SK-N-SH treated with all-trans-retinoic acid at 6 μM for 48 hours (cell line): ENCODE data around the gene LMO7.
A peak's percentile ranks its signal among the peaks of the same experiment; 100 is the strongest.

Experiments used
- ATAC-seq: fragments of 200-7000 bp; cut with Tn5 transposase; 3 replicates; pipeline ENCODE4 v1.9.1; 2020; ENCODE audit warnings: mild to moderate bottlenecking, moderate library complexity
- ARNTL ChIP-seq: fragments of 450-650 bp; formaldehyde crosslinking; IDR thresholded peaks from 2 replicates; pipeline ENCODE4 v1.5.0; 2020; ENCODE audit warnings: low read depth, mild to moderate bottlenecking, moderate library complexity, borderline replicate concordance
- BACH2 ChIP-seq: fragments of 250-450 bp; sonication (Bioruptor Pico); IDR thresholded peaks from 2 replicates; pipeline ENCODE4 v1.9.0; 2021; ENCODE audit warnings: mild to moderate bottlenecking, borderline replicate concordance
- CREB5 ChIP-seq: fragments of 250-450 bp; sonication (Bioruptor Pico); IDR thresholded peaks from 2 replicates; pipeline ENCODE4 v1.5.1; 2020; ENCODE audit warnings: low read depth, mild to moderate bottlenecking, moderate library complexity
- CSDC2 ChIP-seq: fragments of 250-450 bp; sonication (Bioruptor Pico); IDR thresholded peaks from 2 replicates; pipeline ENCODE4 v1.5.0; 2020; ENCODE audit warnings: mild to moderate bottlenecking, moderate library complexity
- CSRNP3 ChIP-seq: fragments of 250-450 bp; sonication (Bioruptor Pico); IDR thresholded peaks from 2 replicates; pipeline ENCODE4 v1.5.1; 2021; ENCODE audit warnings: mild to moderate bottlenecking, moderate library complexity
- GLIS3 ChIP-seq: fragments of 250-450 bp; sonication (Bioruptor Pico); IDR thresholded peaks from 2 replicates; pipeline ENCODE4 v1.5.0; 2020; ENCODE audit warnings: mild to moderate bottlenecking, moderate library complexity
- OSR1 ChIP-seq: fragments of 250-450 bp; sonication (Bioruptor Pico); IDR thresholded peaks from 2 replicates; pipeline ENCODE4 v1.8.0; 2022; ENCODE audit warnings: moderate library complexity, mild to moderate bottlenecking, inconsistent platforms
- PATZ1 ChIP-seq: fragments of 250-450 bp; sonication (Bioruptor Pico); IDR thresholded peaks from 2 replicates; pipeline ENCODE4 v1.8.0; 2020; ENCODE audit warnings: mild to moderate bottlenecking, moderate library complexity, borderline replicate concordance
- POU6F1 ChIP-seq: fragments of 250-450 bp; sonication (Bioruptor Pico); IDR thresholded peaks from 2 replicates; pipeline ENCODE4 v1.8.0; 2021; ENCODE audit warnings: low read depth, mild to moderate bottlenecking, moderate library complexity, borderline replicate concordance
- PPARA ChIP-seq: fragments of 250-450 bp; sonication (Bioruptor Pico); IDR thresholded peaks from 2 replicates; pipeline ENCODE4 v1.5.0; 2020; ENCODE audit warnings: mild to moderate bottlenecking, borderline replicate concordance
- RARB ChIP-seq: fragments of 250-450 bp; sonication (Bioruptor Pico); IDR thresholded peaks from 2 replicates; pipeline ENCODE4 v1.8.0; 2021; ENCODE audit warnings: mild to moderate bottlenecking, moderate library complexity
- SNAI2 ChIP-seq: fragments of 250-450 bp; sonication (Bioruptor Pico); IDR thresholded peaks from 2 replicates; pipeline ENCODE4 v1.5.0; 2020; ENCODE audit warnings: mild to moderate bottlenecking, moderate library complexity
- TCF4 ChIP-seq: fragments of 250-450 bp; sonication (Bioruptor Pico); IDR thresholded peaks from 2 replicates; pipeline ENCODE4 v1.8.0; 2021; ENCODE audit warnings: mild to moderate bottlenecking, moderate library complexity, borderline replicate concordance
- TOX ChIP-seq: fragments of 250-450 bp; sonication (Bioruptor Pico); IDR thresholded peaks from 2 replicates; pipeline ENCODE4 v1.8.0; 2021; ENCODE audit warnings: mild to moderate bottlenecking, moderate library complexity, borderline replicate concordance
- ZC3H10 ChIP-seq: fragments of 250-450 bp; sonication (Bioruptor Pico); IDR thresholded peaks from 2 replicates; pipeline ENCODE4 v1.5.1; 2021; ENCODE audit warnings: mild to moderate bottlenecking, moderate library complexity
- ZFP3 ChIP-seq: fragments of 250-450 bp; sonication (Bioruptor Pico); IDR thresholded peaks from 2 replicates; pipeline ENCODE4 v1.5.0; 2020; ENCODE audit warnings: mild to moderate bottlenecking, moderate library complexity
- ZFP30 ChIP-seq: fragments of 450-650 bp; formaldehyde crosslinking; IDR thresholded peaks from 2 replicates; pipeline ENCODE4 v1.5.0; 2022; ENCODE audit warnings: mild to moderate bottlenecking, moderate library complexity
- ZNF70 ChIP-seq: fragments of 450-650 bp; formaldehyde crosslinking; IDR thresholded peaks from 2 replicates; pipeline ENCODE4 v1.5.0; 2020; ENCODE audit warnings: mild to moderate bottlenecking, moderate library complexity
- ZNF8 ChIP-seq: fragments of 450-650 bp; formaldehyde crosslinking; IDR thresholded peaks from 2 replicates; pipeline ENCODE4 v1.5.0; 2020; ENCODE audit warnings: mild to moderate bottlenecking, moderate library complexity

The LMO7 gene

GRCh38 chr13:75872980-75873379, 236.8 kb downstream of the LMO7 start (continued):
- TF ChIP-seq POU6F1 (no peak), ZFP3 (CRISPR knock-in tag) (no peak), OSR1 (CRISPR knock-in tag) (no peak), RARB (CRISPR knock-in tag) (no peak), SNAI2 (CRISPR knock-in tag) (no peak), PPARA (no peak), CSDC2 (CRISPR knock-in tag) (no peak), ZNF70 (CRISPR knock-in tag) (no peak), TCF4 (CRISPR knock-in tag) (no peak), ZFP30 (CRISPR knock-in tag) (no peak)

- no peak for ATAC-seq
- no peak for TF ChIP-seq ARNTL (CRISPR knock-in tag)
- no peak for TF ChIP-seq GLIS3 (CRISPR knock-in tag)
- no peak for TF ChIP-seq SNAI2 (CRISPR knock-in tag)
- no peak for TF ChIP-seq BACH2 (CRISPR knock-in tag)
- TF ChIP-seq PATZ1 (CRISPR knock-in tag), result no peak
- no peak for TF ChIP-seq ZNF70 (CRISPR knock-in tag)
- no peak for TF ChIP-seq ZC3H10 (CRISPR knock-in tag)
- TF ChIP-seq CSRNP3 (CRISPR knock-in tag), result no peak
Measured at GRCh38 chr13:75873494-75873893, 237.4 kb downstream of the LMO7 start.

GRCh38 chr13:75875450-75875849, 239.3 kb downstream of the LMO7 start:
- TF ChIP-seq GLIS3 (CRISPR knock-in tag), result no peak
- no peak for TF ChIP-seq ZFP30 (CRISPR knock-in tag)
- no peak for ATAC-seq

- ATAC-seq, result peak; percentile 97
- TF ChIP-seq ZFP30 (CRISPR knock-in tag) (no peak), CSRNP3 (CRISPR knock-in tag) (no peak), CREB5 (no peak), ZFP3 (CRISPR knock-in tag) (no peak), ZNF8 (no peak), ZC3H10 (CRISPR knock-in tag) (no peak), TCF4 (CRISPR knock-in tag) (no peak), PPARA (no peak), RARB (CRISPR knock-in tag) (no peak), SNAI2 (CRISPR knock-in tag) (no peak), TOX (CRISPR knock-in tag) (no peak)
- TF ChIP-seq, all 23 proteins: peak for 0
Measured at GRCh38 chr13:75876142-75877050, 240.3 kb downstream of the LMO7 start.
